ENCODE results near the gene PICK1. TPM values are rescaled to one million over a fixed set of nuclear protein-coding genes. Genes with fewer than 3 reads are reported as not detected.

PICK1 gene
- polyA plus RNA-seq, 1 donor from 2014 or later, result 101 TPM

DNA sequence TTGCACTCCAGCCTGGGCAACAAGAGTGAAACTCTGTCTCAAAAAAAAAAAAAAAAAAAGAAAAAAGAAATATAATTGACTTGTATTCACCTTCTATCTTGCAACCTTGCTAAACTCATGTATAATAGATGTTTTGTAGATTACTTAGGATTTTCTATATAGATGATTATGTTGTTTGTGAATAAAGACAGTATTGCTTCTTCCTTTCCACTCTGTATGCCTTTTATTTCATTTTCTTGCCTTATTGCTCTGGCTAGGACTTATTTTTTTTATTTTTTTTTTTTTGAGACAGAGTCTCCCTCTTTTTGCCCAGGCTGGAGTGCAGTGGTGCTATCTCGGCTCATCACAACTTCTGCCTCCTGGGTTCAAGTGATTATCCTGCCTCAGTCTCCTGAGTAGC, 43.1 kb upstream of the PICK1 start:
- H3K36me3 ChIP-seq (ENCODE audit: insufficient read depth, low read length), result no peaks in the 10 kb centered on the region
- H3K4me2 ChIP-seq (ENCODE audit: low read length), result no peak overlapping the region
- no peak overlapping the region for H3K27ac ChIP-seq (ENCODE audit: low read length)
- H3K79me2 ChIP-seq (replicated peaks; ENCODE audit: insufficient read depth, low read length), result no peaks in the 10 kb centered on the region
- H3K9me3 ChIP-seq (ENCODE audit: low read length), result no peaks in the 10 kb centered on the region
- H3K9me2 ChIP-seq (ENCODE audit: insufficient read depth, low read length), result no peaks in the 10 kb centered on the region
- H2AFZ ChIP-seq (ENCODE audit: low read depth, low read length), result no peak overlapping the region
- no peaks in the 10 kb centered on the region for H3K27me3 ChIP-seq (ENCODE audit: insufficient read depth, low read depth, low read length)
- H3K9ac ChIP-seq (ENCODE audit: low read length), result no peak overlapping the region
- no peak overlapping the region for H3K4me3 ChIP-seq (ENCODE audit: low read length)
- no peaks in the 10 kb centered on the region for H3F3A ChIP-seq (ENCODE audit: insufficient read depth, low read length, poor library complexity, severe bottlenecking)
- H4K20me1 ChIP-seq (ENCODE audit: insufficient read depth), result no peaks in the 10 kb centered on the region
- TF ChIP-seq, protein P1, sequence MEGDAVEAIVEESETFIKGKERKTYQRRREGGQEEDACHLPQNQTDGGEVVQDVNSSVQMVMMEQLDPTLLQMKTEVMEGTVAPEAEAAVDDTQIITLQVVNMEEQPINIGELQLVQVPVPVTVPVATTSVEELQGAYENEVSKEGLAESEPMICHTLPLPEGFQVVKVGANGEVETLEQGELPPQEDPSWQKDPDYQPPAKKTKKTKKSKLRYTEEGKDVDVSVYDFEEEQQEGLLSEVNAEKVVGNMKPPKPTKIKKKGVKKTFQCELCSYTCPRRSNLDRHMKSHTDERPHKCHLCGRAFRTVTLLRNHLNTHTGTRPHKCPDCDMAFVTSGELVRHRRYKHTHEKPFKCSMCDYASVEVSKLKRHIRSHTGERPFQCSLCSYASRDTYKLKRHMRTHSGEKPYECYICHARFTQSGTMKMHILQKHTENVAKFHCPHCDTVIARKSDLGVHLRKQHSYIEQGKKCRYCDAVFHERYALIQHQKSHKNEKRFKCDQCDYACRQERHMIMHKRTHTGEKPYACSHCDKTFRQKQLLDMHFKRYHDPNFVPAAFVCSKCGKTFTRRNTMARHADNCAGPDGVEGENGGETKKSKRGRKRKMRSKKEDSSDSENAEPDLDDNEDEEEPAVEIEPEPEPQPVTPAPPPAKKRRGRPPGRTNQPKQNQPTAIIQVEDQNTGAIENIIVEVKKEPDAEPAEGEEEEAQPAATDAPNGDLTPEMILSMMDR (IDR thresholded peaks at IDR 0.05; ENCODE audit: poor library complexity, severe bottlenecking), result no peak
- TF ChIP-seq SMC3 (conservative IDR thresholded peaks at IDR 0.05; ENCODE audit: poor library complexity), result no peak
- TF ChIP-seq RAD21 (conservative IDR thresholded peaks at IDR 0.05), result no peak
- no peak for TF ChIP-seq POLR2AphosphoS5 (IDR thresholded peaks at IDR 0.05)
- TF ChIP-seq TAF1 (IDR thresholded peaks at IDR 0.05; ENCODE audit: low read depth), result no peak

DNA sequence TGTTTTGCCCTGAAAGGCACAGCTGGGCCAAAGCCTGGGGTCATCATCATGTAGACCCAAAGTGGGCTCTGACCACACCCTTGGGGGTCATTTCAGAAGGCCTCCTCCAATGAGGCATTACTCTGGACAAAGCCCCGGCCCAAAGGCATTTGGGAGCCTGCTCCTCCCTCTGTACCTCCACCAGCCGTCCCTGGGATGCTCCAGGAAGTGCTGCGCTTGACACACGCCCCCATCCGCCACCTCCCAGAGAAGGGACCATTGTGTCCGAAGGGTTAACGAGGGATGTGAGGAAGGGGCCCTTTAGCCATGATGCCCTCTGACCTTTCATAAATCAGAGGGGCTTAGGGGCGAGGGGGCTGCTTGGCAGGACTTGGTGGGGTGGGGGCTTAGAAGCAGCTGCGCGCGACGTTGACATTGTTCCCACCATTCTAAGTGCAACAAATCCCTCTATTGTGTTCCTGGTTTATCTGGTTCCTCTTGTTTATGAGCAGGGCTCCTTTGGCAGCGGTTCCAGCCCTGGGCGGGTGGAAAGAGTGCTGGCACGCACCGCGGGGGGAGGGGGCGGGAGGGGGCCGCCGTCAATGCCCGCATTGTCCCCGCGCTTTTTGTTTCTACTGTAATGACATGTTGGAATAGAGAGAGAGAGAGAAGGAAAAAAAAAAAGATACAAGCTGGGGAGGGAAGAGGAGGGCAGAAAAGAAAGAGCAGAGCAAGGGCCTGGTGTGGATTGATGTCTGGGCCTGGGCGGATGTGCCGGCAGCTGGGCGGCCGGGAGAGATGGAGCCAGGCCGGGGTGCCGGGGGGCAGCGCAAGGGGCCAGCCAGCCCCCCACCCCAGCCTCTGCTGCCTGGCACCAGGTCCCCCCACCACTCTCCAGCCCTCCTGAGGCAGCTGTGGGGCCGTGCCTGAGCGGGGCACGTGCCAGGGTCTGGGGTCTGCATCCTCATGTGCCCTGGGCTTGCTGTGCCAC, 40.7 kb upstream of the PICK1 start:
- Histone ChIP-seq H3K27ac (ENCODE audit: low read length) (no peak overlapping the region), H2AFZ (ENCODE audit: low read depth, low read length) (no peak overlapping the region), H3K4me2 (ENCODE audit: low read length) (no peak overlapping the region)

More for the DNA sequence above, 40.7 kb upstream of the PICK1 start:
- no peaks in the 10 kb centered on the region for H3F3A ChIP-seq (ENCODE audit: insufficient read depth, low read length, poor library complexity, severe bottlenecking)
- TF ChIP-seq SMC3 (conservative IDR thresholded peaks at IDR 0.05; ENCODE audit: poor library complexity) (no peak), EZH2 (IDR thresholded peaks at IDR 0.05; ENCODE audit: borderline replicate concordance, insufficient read depth, low read length, poor library complexity, severe bottlenecking) (no peak), POLR2AphosphoS5 (IDR thresholded peaks at IDR 0.05) (no peak), RAD21 (conservative IDR thresholded peaks at IDR 0.05) (no peak), EP300 (conservative IDR thresholded peaks at IDR 0.05; ENCODE audit: poor library complexity, severe bottlenecking) (no peak), TAF1 (IDR thresholded peaks at IDR 0.05; ENCODE audit: low read depth) (no peak), MXI1 (conservative IDR thresholded peaks at IDR 0.05; ENCODE audit: poor library complexity, severe bottlenecking) (no peak)
- TF ChIP-seq, protein P1 (IDR thresholded peaks at IDR 0.05; ENCODE audit: poor library complexity, severe bottlenecking), result no peak
- TF ChIP-seq, protein P2, sequence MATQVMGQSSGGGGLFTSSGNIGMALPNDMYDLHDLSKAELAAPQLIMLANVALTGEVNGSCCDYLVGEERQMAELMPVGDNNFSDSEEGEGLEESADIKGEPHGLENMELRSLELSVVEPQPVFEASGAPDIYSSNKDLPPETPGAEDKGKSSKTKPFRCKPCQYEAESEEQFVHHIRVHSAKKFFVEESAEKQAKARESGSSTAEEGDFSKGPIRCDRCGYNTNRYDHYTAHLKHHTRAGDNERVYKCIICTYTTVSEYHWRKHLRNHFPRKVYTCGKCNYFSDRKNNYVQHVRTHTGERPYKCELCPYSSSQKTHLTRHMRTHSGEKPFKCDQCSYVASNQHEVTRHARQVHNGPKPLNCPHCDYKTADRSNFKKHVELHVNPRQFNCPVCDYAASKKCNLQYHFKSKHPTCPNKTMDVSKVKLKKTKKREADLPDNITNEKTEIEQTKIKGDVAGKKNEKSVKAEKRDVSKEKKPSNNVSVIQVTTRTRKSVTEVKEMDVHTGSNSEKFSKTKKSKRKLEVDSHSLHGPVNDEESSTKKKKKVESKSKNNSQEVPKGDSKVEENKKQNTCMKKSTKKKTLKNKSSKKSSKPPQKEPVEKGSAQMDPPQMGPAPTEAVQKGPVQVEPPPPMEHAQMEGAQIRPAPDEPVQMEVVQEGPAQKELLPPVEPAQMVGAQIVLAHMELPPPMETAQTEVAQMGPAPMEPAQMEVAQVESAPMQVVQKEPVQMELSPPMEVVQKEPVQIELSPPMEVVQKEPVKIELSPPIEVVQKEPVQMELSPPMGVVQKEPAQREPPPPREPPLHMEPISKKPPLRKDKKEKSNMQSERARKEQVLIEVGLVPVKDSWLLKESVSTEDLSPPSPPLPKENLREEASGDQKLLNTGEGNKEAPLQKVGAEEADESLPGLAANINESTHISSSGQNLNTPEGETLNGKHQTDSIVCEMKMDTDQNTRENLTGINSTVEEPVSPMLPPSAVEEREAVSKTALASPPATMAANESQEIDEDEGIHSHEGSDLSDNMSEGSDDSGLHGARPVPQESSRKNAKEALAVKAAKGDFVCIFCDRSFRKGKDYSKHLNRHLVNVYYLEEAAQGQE (IDR thresholded peaks at IDR 0.05; ENCODE audit: borderline replicate concordance), result no peak
- H3K27me3 ChIP-seq (ENCODE audit: insufficient read depth, low read depth, low read length), result no peaks in the 10 kb centered on the region
- H4K20me1 ChIP-seq (ENCODE audit: insufficient read depth), result no peaks in the 10 kb centered on the region
- no peaks in the 10 kb centered on the region for H3K9me3 ChIP-seq (ENCODE audit: low read length)
- H3K4me3 ChIP-seq (ENCODE audit: low read length), result no peak overlapping the region
- H3K79me2 ChIP-seq (replicated peaks; ENCODE audit: insufficient read depth, low read length), result no peaks in the 10 kb centered on the region
- no peaks in the 10 kb centered on the region for H3K9me2 ChIP-seq (ENCODE audit: insufficient read depth, low read length)
- H3K36me3 ChIP-seq (ENCODE audit: insufficient read depth, low read length), result no peaks in the 10 kb centered on the region
- H3K9ac ChIP-seq (ENCODE audit: low read length), result no peak overlapping the region
